IMR-90 (cell line): Measurements from ENCODE around the gene HOXD9. TPM values are rescaled to one million over a fixed set of nuclear protein-coding genes. Genes with fewer than 3 reads are reported as not detected.

Experiments used
- ATAC-seq: fragments of 200-7000 bp; cut with Tn5 transposase; 2 replicates; pipeline ENCODE4 v1.9.1; 2020; ENCODE audit warnings: low read depth, mild to moderate bottlenecking, moderate library complexity
- BruUV-seq: library from RNA; stranded (reverse); fragments of 400-500 nt; replicated peaks from 2 replicates; lab custom pipeline; 2021; lab: Mats Ljungman, UMichigan
- CTCF ChIA-PET: fragments of 300-600 bp; formaldehyde crosslinking; extraction: SDS; loops from one replicate; lab custom pipeline; 2021; ENCODE audit warnings: antibody characterized with exemption; lab: Yijun Ruan, JAX
- POLR2A ChIA-PET: fragments of 300-600 bp; sonication (Branson Sonifier 250); formaldehyde crosslinking; loops from one replicate; lab custom pipeline; 2022; ENCODE audit warnings: antibody characterized with exemption; ENCODE audit not compliant: unreplicated experiment; lab: Charles Lee
- DNase-seq: peaks from one replicate; pipeline ENCODE4 v3.0.0; 2013
- H2AFZ ChIP-seq: replicated peaks from 2 replicates; pipeline ENCODE3; 2013; ENCODE audit warnings: low read length, mild to moderate bottlenecking; ENCODE audit not compliant: poor library complexity
- H2AK5ac ChIP-seq: 2 replicates; pipeline ENCODE4 v1.6.1; 2013; ENCODE audit warnings: low read depth, low read length, inconsistent platforms
- H2AK9ac ChIP-seq: replicated peaks from 2 replicates; pipeline ENCODE3; 2013; ENCODE audit warnings: mild to moderate bottlenecking, low read depth, low read length, moderate library complexity; ENCODE audit not compliant: poor library complexity
- H2BK120ac ChIP-seq: 2 replicates; pipeline ENCODE4 v1.6.1; 2013; ENCODE audit warnings: low read depth, low read length, inconsistent platforms
- H2BK15ac ChIP-seq: 3 replicates; pipeline ENCODE4 v1.6.1; 2013; ENCODE audit warnings: low read depth, low read length, inconsistent platforms
- H2BK20ac ChIP-seq: 2 replicates; pipeline ENCODE4 v1.6.1; 2013; ENCODE audit warnings: low read depth, mild to moderate bottlenecking, inconsistent platforms, low read length, moderate library complexity
- H2BK5ac ChIP-seq: 2 replicates; pipeline ENCODE4 v1.6.1; 2013; ENCODE audit warnings: mild to moderate bottlenecking, low read depth, low read length, inconsistent platforms; ENCODE audit not compliant: poor library complexity, severe bottlenecking
- H3K14ac ChIP-seq: replicated peaks from 2 replicates; pipeline ENCODE4 v1.6.1; 2013; ENCODE audit warnings: low read depth, low read length, inconsistent platforms
- H3K18ac ChIP-seq: 2 replicates; pipeline ENCODE4 v1.6.1; 2013; ENCODE audit warnings: low read depth, low read length, control low read depth
- H3K23ac ChIP-seq: 2 replicates; pipeline ENCODE4 v1.6.1; 2013; ENCODE audit warnings: low read depth, low read length, inconsistent platforms
- H3K27ac ChIP-seq: 2 replicates; pipeline ENCODE4 v1.5.1; 2013; ENCODE audit warnings: mild to moderate bottlenecking, control low read depth, low read length; ENCODE audit not compliant: insufficient read depth
- H3K27me3 ChIP-seq: 2 replicates; pipeline ENCODE4 v1.6.1; 2013; ENCODE audit warnings: low read length; ENCODE audit not compliant: control insufficient read depth, insufficient read depth
- H3K36me3 ChIP-seq: 2 replicates; pipeline ENCODE4 v1.6.1; 2013; ENCODE audit warnings: low read length, mixed read lengths; ENCODE audit not compliant: control insufficient read depth, insufficient read depth
- H3K4ac ChIP-seq: 2 replicates; pipeline ENCODE4 v1.6.1; 2013; ENCODE audit warnings: low read depth, low read length, inconsistent platforms
- H3K4me1 ChIP-seq: 2 replicates; pipeline ENCODE4 v1.6.1; 2013; ENCODE audit warnings: low read length, mixed read lengths; ENCODE audit not compliant: control insufficient read depth, insufficient read depth
- H3K4me2 ChIP-seq: 2 replicates; pipeline ENCODE4 v1.6.1; 2013; ENCODE audit warnings: low read depth, mild to moderate bottlenecking, control low read depth, low read length, moderate library complexity
- H3K4me3 ChIP-seq: 2 replicates; pipeline ENCODE4 v1.5.1; 2013; ENCODE audit warnings: low read depth, mild to moderate bottlenecking, control low read depth, low read length, moderate library complexity; ENCODE audit not compliant: insufficient read depth
- H3K56ac ChIP-seq: 2 replicates; pipeline ENCODE4 v1.6.1; 2013; ENCODE audit warnings: low read length, inconsistent platforms; ENCODE audit not compliant: insufficient read depth; ENCODE audit errors: extremely low read depth
- H3K79me1 ChIP-seq, 2 experiments: 2 replicates each; pipeline ENCODE4 v1.6.1; 2013; ENCODE audit warnings: low read length in 2 of 2, inconsistent platforms in 1 of 2, low read depth in 1 of 2
- H3K9ac ChIP-seq: 2 replicates; pipeline ENCODE4 v1.6.1; 2013; ENCODE audit warnings: low read depth, low read length, control low read depth
- H3K9me1 ChIP-seq: 2 replicates; pipeline ENCODE4 v1.6.1; 2013; ENCODE audit warnings: low read length, inconsistent platforms; ENCODE audit not compliant: insufficient read depth
- H3K9me3 ChIP-seq: 2 replicates; pipeline ENCODE4 v1.6.1; 2013; ENCODE audit warnings: low read length; ENCODE audit not compliant: control insufficient read depth, insufficient read depth
- H4K20me1 ChIP-seq: 2 replicates; pipeline ENCODE4 v1.6.1; 2013; ENCODE audit warnings: low read length, inconsistent platforms; ENCODE audit not compliant: insufficient read depth
- H4K5ac ChIP-seq: 2 replicates; pipeline ENCODE4 v1.6.1; 2013; ENCODE audit warnings: mild to moderate bottlenecking, low read depth, low read length, control low read depth
- H4K8ac ChIP-seq, 2 experiments: 2 replicates each; pipeline ENCODE4 v1.6.1; 2013; ENCODE audit warnings: low read depth in 2 of 2, low read length in 2 of 2, control low read depth in 1 of 2, inconsistent platforms in 1 of 2
- H4K91ac ChIP-seq: 2 replicates; pipeline ENCODE4 v1.6.1; 2013; ENCODE audit warnings: low read depth, low read length, inconsistent platforms; ENCODE audit not compliant: insufficient read depth
- BHLHE40 ChIP-seq: fragments of 150-350 bp; IDR thresholded peaks from 2 replicates; pipeline ENCODE4 v1.6.1; 2016; ENCODE audit warnings: mild to moderate bottlenecking, low read depth, low read length
- CEBPB ChIP-seq: IDR thresholded peaks from 2 replicates; pipeline ENCODE4 v1.6.1; 2012; ENCODE audit warnings: low read depth, low read length, improper control_type of control experiment
- CHD1 ChIP-seq: IDR thresholded peaks from 2 replicates; pipeline ENCODE4 v1.6.1; 2012; ENCODE audit warnings: low read depth, low read length, improper control_type of control experiment
- FOS ChIP-seq: fragments of 150-350 bp; IDR thresholded peaks from 2 replicates; pipeline ENCODE4 v1.6.1; 2016; ENCODE audit warnings: low read depth, low read length
- MAFK ChIP-seq: IDR thresholded peaks from 2 replicates; pipeline ENCODE4 v1.6.1; 2012; ENCODE audit warnings: low read depth, low read length, improper control_type of control experiment
- MAZ ChIP-seq: IDR thresholded peaks from 2 replicates; pipeline ENCODE4 v1.6.1; 2012; ENCODE audit warnings: low read depth, mild to moderate bottlenecking, low read length, improper control_type of control experiment, moderate library complexity, borderline replicate concordance
- MXI1 ChIP-seq: IDR thresholded peaks from 2 replicates; pipeline ENCODE4 v1.6.1; 2012; ENCODE audit warnings: low read depth, mild to moderate bottlenecking, low read length, moderate library complexity, borderline replicate concordance
- NFE2L2 ChIP-seq: fragments of 150-350 bp; IDR thresholded peaks from 2 replicates; pipeline ENCODE4 v1.6.1; 2016; ENCODE audit warnings: low read depth, mild to moderate bottlenecking, low read length
- POLR2A ChIP-seq: IDR thresholded peaks from 2 replicates; pipeline ENCODE4 v1.6.1; 2012; ENCODE audit warnings: mild to moderate bottlenecking, low read depth, low read length
- RAD21 ChIP-seq: IDR thresholded peaks from 2 replicates; pipeline ENCODE4 v1.6.1; 2012; ENCODE audit warnings: low read length, improper control_type of control experiment
- RCOR1 ChIP-seq: IDR thresholded peaks from 2 replicates; pipeline ENCODE4 v1.6.1; 2012; ENCODE audit warnings: mild to moderate bottlenecking, low read length, improper control_type of control experiment; ENCODE audit not compliant: insufficient replicate concordance
- RFX5 ChIP-seq: IDR thresholded peaks from 2 replicates; pipeline ENCODE4 v1.8.0; 2012; ENCODE audit warnings: low read depth, mild to moderate bottlenecking, low read length, moderate library complexity
- USF2 ChIP-seq: fragments of 150-350 bp; IDR thresholded peaks from 2 replicates; pipeline ENCODE4 v1.6.1; 2017; ENCODE audit warnings: mild to moderate bottlenecking, antibody characterized with exemption, low read length, low read depth
- WGBS, 2 experiments: methylation state at CpG; one replicate each; pipeline versions ENCODE4 v1.1.5 to v1.1.7; 2013; ENCODE audit warnings: missing lambda C conversion rate in 2 of 2; ENCODE audit not compliant: insufficient read length in 1 of 2; ENCODE audit errors: extremely low coverage in 2 of 2; 5-methylcytosine and 5-hydroxymethylcytosine counted together
- dilution Hi-C: fragments of 300-500 bp; cut with HindIII; formaldehyde crosslinking; loops from one replicate; pipeline ENCODE4 v1.14.3; 2018; ENCODE audit warnings: low sequenced_read_pairs; ENCODE audit not compliant: unreplicated experiment
- in situ Hi-C: fragments of 300-500 bp; cut with MboI; formaldehyde crosslinking; loops from 3 replicates; pipeline ENCODE4 v1.14.3; 2019; ENCODE audit warnings: low sequenced_read_pairs, inconsistent platforms, mixed read lengths
- intact Hi-C: fragments of 100-400 bp; cut with micrococcal nuclease; formaldehyde crosslinking; loops from 2 replicates; pipeline ENCODE4 v1.10.0; 2022
- polyA plus RNA-seq, 3 experiments: library from polyadenylated mRNA; depleted of rRNA; stranded (reverse); fragments of >200 nt; gene quantifications; 2 replicates each; pipeline ENCODE4 v1.2.3, GENCODE V29; 2012; ENCODE audit warnings: low replicate concordance in 1 of 3
- total RNA-seq: library from RNA; depleted of rRNA; stranded (reverse); fragments of >200 nt; gene quantifications from 2 replicates; pipeline ENCODE4 v1.2.3, GENCODE V29; 2012

HOXD9 gene
- total and polyA plus RNA-seq, 2 of the 4 experiments (the other 2 are of a cell fraction): not detected

GRCh38 chr2:176163672-176164056 lies 41.1 kb downstream of the HOXD9 start:
- BruUV-seq: no TSS peak
- no peaks in the 10 kb centered on the region for H3K79me1 ChIP-seq
- H3K14ac ChIP-seq: no peak overlapping the region
- H2BK120ac ChIP-seq: no peak overlapping the region
- H3K18ac ChIP-seq: no peak overlapping the region
- H3K4me1 ChIP-seq: no peaks in the 10 kb centered on the region
- in situ Hi-C loops (no loop called here), dilution Hi-C loops (no loop called here), intact Hi-C loops (no loop called here)
- WGBS, 2 experiments: no CpG with 5 or more reads among the region's 12 CpGs
- no peak for TF ChIP-seq MXI1
- TF ChIP-seq RFX5: no peak
- no peak for TF ChIP-seq NFE2L2
- TF ChIP-seq RAD21: no peak
- TF ChIP-seq RCOR1: no peak
- no peak for TF ChIP-seq FOS
- TF ChIP-seq POLR2A: no peak
- no peak for TF ChIP-seq CHD1
- no peak for TF ChIP-seq MAFK
- TF ChIP-seq BHLHE40: no peak
- no peak for TF ChIP-seq USF2
- TF ChIP-seq MAZ: no peak
- no peak for TF ChIP-seq CEBPB
- ChIA-PET CTCF (no interaction called here), POLR2A (no interaction called here)
- H4K20me1 ChIP-seq: no peaks in the 10 kb centered on the region
- H4K5ac ChIP-seq: no peak overlapping the region
- H3K27me3 ChIP-seq: peaks cover 76% of the 10 kb centered on the region
- no peaks in the 10 kb centered on the region for H3K36me3 ChIP-seq
- H2BK5ac ChIP-seq: no peak overlapping the region
- H2AK5ac ChIP-seq: no peak overlapping the region
- H3K9ac ChIP-seq: no peak overlapping the region
- H2BK15ac ChIP-seq: no peak overlapping the region
- no peak overlapping the region for H3K4me3 ChIP-seq
- ATAC-seq (no peak), DNase-seq (no peak)
- no peak overlapping the region for H4K91ac ChIP-seq
- H3K23ac ChIP-seq: no peak overlapping the region
- no peak overlapping the region for H3K4ac ChIP-seq
- no peak overlapping the region for H2AFZ ChIP-seq
- no peak overlapping the region for H2AK9ac ChIP-seq
- H3K4me2 ChIP-seq: no peak overlapping the region
- no peak overlapping the region for H3K56ac ChIP-seq
- peaks cover 14% of the 10 kb centered on the region for H3K9me3 ChIP-seq
- H3K9me1 ChIP-seq: no peaks in the 10 kb centered on the region
- H3K27ac ChIP-seq: no peak overlapping the region
- no peak overlapping the region for H4K8ac ChIP-seq
- no peak overlapping the region for H2BK20ac ChIP-seq
